Nephron (organoid): ENCODE measurements around the gene PPFIA1.
"Not testable (repeated sequence)": the region's sequence is repeated elsewhere in the genome, so short reads cannot be mapped to it uniquely, and the experiment has no call there.

Experiments used
- H3K27ac Mint-ChIP-seq, 3 experiments: 2 replicates each; pipeline ENCODE4 v1.8.0; 2020; ENCODE audit warnings: mixed read lengths in 3 of 3, mild to moderate bottlenecking in 2 of 3, moderate library complexity in 1 of 3
- H3K27me3 Mint-ChIP-seq: 2 replicates; pipeline ENCODE4 v1.8.0; 2021; ENCODE audit warnings: low read depth, mild to moderate bottlenecking, moderate library complexity, mixed read lengths
- H3K36me3 Mint-ChIP-seq: 2 replicates; pipeline ENCODE4 v1.8.0; 2020; ENCODE audit warnings: low read depth, mixed read lengths
- H3K4me1 Mint-ChIP-seq: 2 replicates; pipeline ENCODE4 v1.8.0; 2020; ENCODE audit warnings: mixed read lengths
- H3K4me3 Mint-ChIP-seq, 3 experiments: 2 replicates each; pipeline ENCODE4 v1.8.0; 2020; ENCODE audit warnings: mild to moderate bottlenecking in 3 of 3, mixed read lengths in 3 of 3, moderate library complexity in 2 of 3
- H3K9me3 Mint-ChIP-seq: 2 replicates; pipeline ENCODE4 v1.8.0; 2020; ENCODE audit warnings: mixed read lengths
- TF ChIP-seq, protein P1 (sequence below), 3 experiments: fragments of 200-600 bp; sonication (generic); IDR thresholded peaks; one replicate each; pipeline ENCODE4 v1.5.0; 2021; ENCODE audit warnings: antibody characterized with exemption in 3 of 3; ENCODE audit not compliant: unreplicated experiment in 3 of 3

Gene PPFIA1

GRCh38 chr11:70325824-70326223, 55.3 kb downstream of the PPFIA1 start:
- H3K36me3 Mint-ChIP-seq = peaks cover 55% of the 10 kb centered on the region
- no peaks in the 10 kb centered on the region for H3K9me3 Mint-ChIP-seq
- H3K4me1 Mint-ChIP-seq = peaks cover 5% of the 10 kb centered on the region
- H3K27ac Mint-ChIP-seq = no peak overlapping the region
- H3K27me3 Mint-ChIP-seq = no peaks in the 10 kb centered on the region
- TF ChIP-seq, protein P1, sequence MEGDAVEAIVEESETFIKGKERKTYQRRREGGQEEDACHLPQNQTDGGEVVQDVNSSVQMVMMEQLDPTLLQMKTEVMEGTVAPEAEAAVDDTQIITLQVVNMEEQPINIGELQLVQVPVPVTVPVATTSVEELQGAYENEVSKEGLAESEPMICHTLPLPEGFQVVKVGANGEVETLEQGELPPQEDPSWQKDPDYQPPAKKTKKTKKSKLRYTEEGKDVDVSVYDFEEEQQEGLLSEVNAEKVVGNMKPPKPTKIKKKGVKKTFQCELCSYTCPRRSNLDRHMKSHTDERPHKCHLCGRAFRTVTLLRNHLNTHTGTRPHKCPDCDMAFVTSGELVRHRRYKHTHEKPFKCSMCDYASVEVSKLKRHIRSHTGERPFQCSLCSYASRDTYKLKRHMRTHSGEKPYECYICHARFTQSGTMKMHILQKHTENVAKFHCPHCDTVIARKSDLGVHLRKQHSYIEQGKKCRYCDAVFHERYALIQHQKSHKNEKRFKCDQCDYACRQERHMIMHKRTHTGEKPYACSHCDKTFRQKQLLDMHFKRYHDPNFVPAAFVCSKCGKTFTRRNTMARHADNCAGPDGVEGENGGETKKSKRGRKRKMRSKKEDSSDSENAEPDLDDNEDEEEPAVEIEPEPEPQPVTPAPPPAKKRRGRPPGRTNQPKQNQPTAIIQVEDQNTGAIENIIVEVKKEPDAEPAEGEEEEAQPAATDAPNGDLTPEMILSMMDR (IDR thresholded peaks at IDR 0.05; ENCODE audit: unreplicated experiment in 3 of 3) = no peak
- H3K4me3 Mint-ChIP-seq = no peak overlapping the region

DNA sequence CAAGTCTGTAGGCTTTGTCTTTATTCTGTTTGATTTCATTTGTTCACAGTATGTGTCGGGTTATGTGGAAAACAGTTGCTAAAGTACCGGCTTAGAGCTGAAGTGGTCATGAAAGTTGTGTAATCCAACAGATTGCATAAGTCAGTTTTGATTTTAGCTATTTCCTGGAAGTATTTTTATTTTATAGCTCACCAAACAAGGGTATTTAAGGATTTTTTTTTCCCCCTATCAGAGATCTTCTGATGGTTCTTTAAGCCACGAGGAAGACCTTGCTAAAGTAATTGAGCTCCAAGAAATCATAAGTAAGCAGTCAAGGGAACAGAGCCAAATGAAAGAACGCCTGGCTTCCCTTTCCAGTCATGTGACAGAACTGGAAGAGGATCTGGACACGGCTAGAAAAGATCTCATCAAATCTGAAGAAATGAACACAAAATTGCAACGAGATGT, 55.9 kb downstream of the PPFIA1 start:
- no peak overlapping the region for H3K4me3 Mint-ChIP-seq
- no peak overlapping the region for H3K27ac Mint-ChIP-seq
- H3K4me1 Mint-ChIP-seq = peaks cover 5% of the 10 kb centered on the region
- TF ChIP-seq, protein P1 (IDR thresholded peaks at IDR 0.05; ENCODE audit: unreplicated experiment in 3 of 3) = no peak
- peaks cover 55% of the 10 kb centered on the region for H3K36me3 Mint-ChIP-seq
- no peaks in the 10 kb centered on the region for H3K27me3 Mint-ChIP-seq
- H3K9me3 Mint-ChIP-seq = no peaks in the 10 kb centered on the region

GRCh38 chr11:70326833-70327232, 56.3 kb downstream of the PPFIA1 start:
- H3K9me3 Mint-ChIP-seq = no peaks in the 10 kb centered on the region
- H3K4me1 Mint-ChIP-seq = peaks cover 5% of the 10 kb centered on the region
- H3K27me3 Mint-ChIP-seq = no peaks in the 10 kb centered on the region
- no peak overlapping the region for H3K27ac Mint-ChIP-seq
- H3K4me3 Mint-ChIP-seq = no peak overlapping the region
- TF ChIP-seq, protein P1 (IDR thresholded peaks at IDR 0.05; ENCODE audit: unreplicated experiment in 3 of 3) = no peak
- H3K36me3 Mint-ChIP-seq = peaks cover 58% of the 10 kb centered on the region

DNA sequence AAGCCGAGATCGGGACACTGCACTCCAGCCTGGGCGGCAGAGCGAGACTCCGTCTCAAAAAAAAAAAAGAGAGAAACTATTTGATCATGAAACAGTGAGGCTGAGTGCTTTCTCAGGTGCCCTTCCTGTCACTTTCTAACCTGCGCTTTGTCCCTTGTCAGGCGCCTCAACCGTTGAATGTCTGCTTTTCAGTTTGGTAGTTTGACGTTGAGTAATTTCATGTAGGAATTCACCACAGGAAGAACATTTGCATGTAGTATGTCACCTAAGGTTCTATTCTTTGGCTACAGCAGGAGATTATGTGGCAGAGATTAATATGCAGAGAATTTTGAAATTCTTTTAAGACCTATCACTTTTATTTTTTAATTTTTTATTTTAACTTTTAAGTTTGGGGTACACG, 57.2 kb downstream of the PPFIA1 start:
- Mint-ChIP-seq H3K27me3 (no peaks in the 10 kb centered on the region), H3K9me3 (no peaks in the 10 kb centered on the region), H3K27ac (no peak overlapping the region)

DNA sequence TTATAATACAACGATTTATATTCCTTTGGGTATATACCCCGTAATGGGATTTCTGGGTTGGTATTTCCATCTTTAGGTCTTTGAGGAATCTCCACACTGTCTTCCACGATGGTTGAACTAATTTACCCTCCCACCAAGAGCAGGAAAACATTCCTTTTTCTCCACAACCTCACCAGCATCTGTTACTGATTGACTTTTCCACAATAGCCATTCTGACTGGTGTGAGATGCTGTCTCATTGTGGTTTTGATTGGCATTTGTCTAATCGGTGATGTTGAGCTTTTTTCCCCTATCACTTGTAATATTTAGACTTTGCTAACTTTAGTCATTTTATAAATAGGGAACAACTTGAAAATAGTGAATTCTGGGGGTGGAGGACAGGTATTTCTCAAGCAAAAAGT, 58.1 kb downstream of the PPFIA1 start:
- peaks cover 71% of the 10 kb centered on the region for H3K36me3 Mint-ChIP-seq
- H3K4me1 Mint-ChIP-seq = peaks cover 5% of the 10 kb centered on the region
- H3K27ac Mint-ChIP-seq = no peak overlapping the region
- H3K4me3 Mint-ChIP-seq = no peak overlapping the region
- no peaks in the 10 kb centered on the region for H3K9me3 Mint-ChIP-seq
- H3K27me3 Mint-ChIP-seq = no peaks in the 10 kb centered on the region
- TF ChIP-seq, protein P1 (IDR thresholded peaks at IDR 0.05; ENCODE audit: unreplicated experiment in 3 of 3) = no peak

More for the DNA sequence above, 57.2 kb downstream of the PPFIA1 start:
- Mint-ChIP-seq H3K4me3 (no peak overlapping the region), H3K4me1 (peaks cover 5% of the 10 kb centered on the region), H3K36me3 (peaks cover 63% of the 10 kb centered on the region)
- TF ChIP-seq, protein P1 (IDR thresholded peaks at IDR 0.05; ENCODE audit: unreplicated experiment in 3 of 3) = no peak

DNA sequence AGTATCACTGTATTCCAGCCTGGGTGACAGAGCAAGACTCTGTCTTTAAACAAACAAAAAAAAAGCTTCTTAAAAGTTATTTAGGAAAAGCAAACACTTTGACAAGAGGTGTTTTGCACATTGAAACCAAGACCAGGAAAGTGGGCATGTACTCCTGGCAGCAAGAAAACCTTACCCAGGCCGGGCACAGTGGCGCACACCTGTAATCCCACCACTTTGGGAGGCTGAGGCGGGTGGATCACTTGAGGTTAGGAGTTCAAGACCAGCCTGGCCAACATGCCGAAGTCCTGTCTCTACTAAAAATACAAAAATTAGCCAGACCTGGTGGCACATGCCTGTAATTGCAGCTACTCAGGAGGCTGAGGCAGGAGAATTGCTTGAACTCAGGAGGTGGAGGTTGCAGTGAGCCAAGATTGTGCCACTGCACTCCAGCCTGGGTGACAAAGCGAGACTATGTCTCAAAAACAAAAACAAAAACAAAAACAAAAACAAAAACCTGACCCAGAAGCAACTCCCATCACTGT, 60.9 kb downstream of the PPFIA1 start:
- H3K4me1 Mint-ChIP-seq, H3K4me3 Mint-ChIP-seq, H3K9me3 Mint-ChIP-seq, H3K27me3 Mint-ChIP-seq, H3K27ac Mint-ChIP-seq: not testable (repeated sequence)
- H3K36me3 Mint-ChIP-seq = peaks cover 73% of the 10 kb centered on the region
